NCI-H2171 treated with DMSO at 0.1 percent for 48 hours (cell line): ENCODE data around the gene PRDM13.
"Not testable (repeated sequence)": the region's sequence is repeated elsewhere in the genome, so short reads cannot be mapped to it uniquely, and the experiment has no call there.

ENCODE experiments used
- DNase-seq: peaks from one replicate; lab custom pipeline; 2025; lab: John Stamatoyannopoulos, UW

PRDM13 gene

GRCh38 chr6:99603421-99604165, 3.0 kb upstream of the PRDM13 start:
- no peak for DNase-seq

GRCh38 chr6:99604166-99605073, 2.2 kb upstream of the PRDM13 start:
- no peak for DNase-seq

- DNase-seq = no peak
These were observed 1.4 kb upstream of the PRDM13 start for GRCh38 chr6:99605074-99605734.

- no peak for DNase-seq
These were observed 550 bp upstream of the PRDM13 start for GRCh38 chr6:99605911-99606655.

GRCh38 chr6:99607416-99608036, 893 bp downstream of the PRDM13 start:
- no peak for DNase-seq

- no peak for DNase-seq
These were observed 1.6 kb downstream of the PRDM13 start for GRCh38 chr6:99608059-99608885.

- no peak for DNase-seq
These were observed 2.4 kb downstream of the PRDM13 start for GRCh38 chr6:99608886-99609482.

GRCh38 chr6:99609905-99610489, 3.4 kb downstream of the PRDM13 start:
- DNase-seq = no peak

GRCh38 chr6:99611148-99611547, 4.5 kb downstream of the PRDM13 start:
- no peak for DNase-seq

- peak; percentile 69 for DNase-seq
These were observed 6.1 kb downstream of the PRDM13 start for GRCh38 chr6:99612551-99613408.

GRCh38 chr6:99613409-99613704, 6.7 kb downstream of the PRDM13 start:
- DNase-seq = no peak

GRCh38 chr6:99613705-99614429, 7.2 kb downstream of the PRDM13 start:
- DNase-seq = peak; percentile 29

GRCh38 chr6:99614430-99615186, 8.0 kb downstream of the PRDM13 start:
- DNase-seq = peak; percentile 58

- no peak for DNase-seq
These were observed 10.5 kb downstream of the PRDM13 start for GRCh38 chr6:99617131-99617530.

GRCh38 chr6:99618649-99619408, 12.2 kb downstream of the PRDM13 start:
- no peak for DNase-seq

- DNase-seq = no peak
These were observed 12.8 kb downstream of the PRDM13 start for GRCh38 chr6:99619409-99619762.

- not testable (repeated sequence) for DNase-seq
These were observed 15.4 kb downstream of the PRDM13 start for GRCh38 chr6:99622044-99622443.
